Liver (tissue), 3 donors: ENCODE results near the gene RSPO4.

ENCODE experiments used
- ATF3 ChIP-seq: IDR thresholded peaks from 2 replicates; pipeline ENCODE4 v1.6.1; 2016; ENCODE audit warnings: antibody characterized with exemption
- CTCF ChIP-seq: fragments of 150-350 bp; IDR thresholded peaks from 2 replicates; pipeline ENCODE4 v1.5.1; 2017; ENCODE audit warnings: improper control_type of control experiment, low read depth, low read length; ENCODE audit not compliant: missing input control
- GABPA ChIP-seq, 2 donors: IDR thresholded peaks in 1 of 2; conservative IDR thresholded peaks in 1 of 2; 2 replicates each; pipeline ENCODE4 v1.6.1; 2016; ENCODE audit warnings: antibody characterized with exemption in 2 of 2, mild to moderate bottlenecking in 1 of 2, moderate library complexity in 1 of 2
- JUND ChIP-seq, 2 donors: IDR thresholded peaks; 2 replicates each; pipeline ENCODE4 v1.6.1; 2016; ENCODE audit warnings: antibody characterized with exemption in 2 of 2
- RAD21 ChIP-seq, 2 donors: IDR thresholded peaks; 2 replicates each; pipeline ENCODE4 v1.6.1; 2016; ENCODE audit warnings: antibody characterized with exemption in 2 of 2, mild to moderate bottlenecking in 2 of 2
- REST ChIP-seq: IDR thresholded peaks from 2 replicates; pipeline ENCODE4 v1.6.1; 2016; ENCODE audit warnings: antibody characterized with exemption, mild to moderate bottlenecking
- TAF1 ChIP-seq: conservative IDR thresholded peaks from 2 replicates; pipeline ENCODE4 v1.6.1; 2016; ENCODE audit warnings: antibody characterized with exemption, mild to moderate bottlenecking
- YY1 ChIP-seq: IDR thresholded peaks from 2 replicates; pipeline ENCODE4 v1.6.1; 2016; ENCODE audit warnings: antibody characterized with exemption, mild to moderate bottlenecking
- TF ChIP-seq, protein P1 (sequence below): IDR thresholded peaks from 2 replicates; pipeline ENCODE4 v1.6.1; 2016; ENCODE audit warnings: antibody characterized with exemption
- donor health status: healthy.
- donor health status: healthy.

- no peak for TF ChIP-seq CTCF
- TF ChIP-seq ATF3: no peak
- TF ChIP-seq RAD21 (IDR thresholded peaks at IDR 0.05): no peak
- TF ChIP-seq JUND (IDR thresholded peaks at IDR 0.05): no peak
- TF ChIP-seq, protein P1, sequence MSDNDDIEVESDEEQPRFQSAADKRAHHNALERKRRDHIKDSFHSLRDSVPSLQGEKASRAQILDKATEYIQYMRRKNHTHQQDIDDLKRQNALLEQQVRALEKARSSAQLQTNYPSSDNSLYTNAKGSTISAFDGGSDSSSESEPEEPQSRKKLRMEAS: no peak
- TF ChIP-seq TAF1: no peak
- TF ChIP-seq REST: no peak
- TF ChIP-seq YY1: no peak
- no peak for TF ChIP-seq GABPA (IDR thresholded peaks at IDR 0.05 in 1 of 2, conservative IDR thresholded peaks at IDR 0.05 in 1 of 2)
Measured at GRCh38 chr20:920311-920710, 81.8 kb downstream of the RSPO4 start.
